HG03095 (cell line): Measurements from ENCODE around the gene RAB4B.
"Not testable (repeated sequence)": the region's sequence is repeated elsewhere in the genome, so short reads cannot be mapped to it uniquely, and the experiment has no call there.

Experiments
- ATAC-seq: cut with Tn5 transposase; IDR thresholded peaks from one replicate; pipeline ENCODE4 v1.9.1; 2021; ENCODE audit warnings: moderate library complexity; ENCODE audit not compliant: unreplicated experiment

RAB4B gene

DNA sequence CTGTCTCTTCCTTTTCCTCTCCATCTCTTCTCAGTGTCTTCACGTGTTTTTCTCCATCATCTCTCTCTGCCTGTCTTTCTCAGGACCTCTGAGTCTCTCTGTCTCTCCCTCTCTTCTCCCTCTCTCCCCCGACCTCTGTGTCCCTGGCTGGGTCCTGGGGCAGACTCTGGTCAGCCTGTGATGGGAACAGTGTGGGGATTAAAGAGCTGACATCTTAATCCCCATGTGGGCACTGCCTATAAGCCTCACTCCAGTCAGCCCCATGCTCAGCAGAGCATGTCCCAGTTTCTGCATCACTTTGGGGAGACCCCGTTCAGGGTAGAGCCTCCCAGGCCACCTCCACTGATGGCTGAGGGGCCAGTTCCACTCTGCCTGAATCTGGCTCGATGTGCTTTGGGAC, 37.2 kb downstream of the RAB4B start:
- no peak for ATAC-seq

DNA sequence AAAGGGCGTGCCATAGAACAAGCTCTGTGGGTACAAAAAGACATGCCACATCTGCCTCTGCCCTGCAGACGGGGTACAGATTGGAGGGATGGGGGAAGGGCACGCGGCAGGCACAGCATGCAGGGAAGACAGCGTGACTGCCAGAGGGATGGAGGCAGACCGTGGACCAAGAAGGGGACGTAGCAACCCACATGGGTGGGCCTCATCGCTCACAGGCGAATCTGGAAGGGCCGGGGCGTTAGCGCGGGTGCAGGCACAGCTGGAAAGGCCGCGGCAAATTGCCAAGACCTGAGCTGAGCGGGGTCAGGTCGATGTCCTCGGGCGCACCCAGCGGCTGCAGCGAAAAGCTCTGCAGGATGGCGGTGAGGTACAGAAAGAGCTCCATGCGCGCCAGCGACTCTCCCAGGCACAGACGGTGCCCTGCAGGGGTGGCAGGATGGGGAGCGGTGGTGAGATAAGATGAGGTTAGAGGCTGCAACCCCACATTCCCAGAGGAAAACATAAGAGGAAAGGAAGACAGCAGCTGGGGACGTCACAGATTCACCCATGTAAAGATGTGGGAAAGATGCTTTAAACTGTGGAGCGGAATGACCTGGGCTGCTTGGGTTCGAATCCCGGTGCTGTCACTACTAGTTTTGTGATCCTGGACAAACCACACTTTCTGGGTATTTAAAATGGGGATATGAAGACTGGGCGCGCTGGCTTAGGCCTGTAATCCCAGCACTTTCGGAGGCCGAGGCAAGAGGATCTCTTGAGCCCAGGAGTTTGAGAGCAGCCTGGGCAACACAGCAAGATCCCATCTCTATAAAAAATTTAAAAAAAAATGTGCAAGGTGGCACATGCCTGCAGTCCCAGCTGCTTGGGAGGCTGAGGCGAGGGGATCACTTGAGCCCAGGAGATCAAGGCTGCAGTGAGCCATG, 40.7 kb downstream of the RAB4B start:
- ATAC-seq: not testable (repeated sequence)

DNA sequence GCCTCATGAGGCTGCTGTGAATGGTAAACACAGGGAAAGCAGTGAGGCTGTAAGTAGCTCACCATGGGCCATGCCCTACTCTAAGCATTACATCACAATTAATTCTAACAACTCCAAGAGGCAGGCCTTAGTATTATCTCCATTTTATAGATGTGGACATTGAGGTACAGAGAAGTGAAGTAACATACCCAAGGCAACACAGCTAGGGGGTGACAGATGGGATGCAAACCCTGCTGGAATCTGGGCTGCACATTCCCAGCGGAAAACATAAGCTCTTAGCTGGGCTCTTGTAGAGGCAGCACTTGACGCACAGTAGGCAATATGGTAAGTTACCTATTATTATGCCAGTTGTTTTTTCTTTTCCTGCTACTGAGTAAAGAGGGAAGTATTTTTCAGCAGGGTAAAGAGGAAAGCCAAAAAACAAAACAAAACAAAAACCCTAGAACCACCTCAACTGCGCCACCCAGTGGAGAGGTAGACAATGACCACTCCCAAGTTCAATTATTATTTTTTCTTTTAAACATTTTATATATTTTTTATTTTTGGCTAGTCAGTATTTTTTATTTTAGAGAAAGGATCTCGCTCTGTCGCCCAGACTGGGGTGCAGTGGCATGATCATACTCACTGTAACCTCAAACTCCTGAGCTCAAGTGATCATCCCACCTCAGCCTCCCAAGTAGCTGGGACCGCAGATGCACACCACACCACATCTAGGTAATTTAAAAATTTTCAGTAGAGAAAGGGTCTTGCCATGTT, 41.6 kb downstream of the RAB4B start:
- not testable (repeated sequence) for ATAC-seq

DNA sequence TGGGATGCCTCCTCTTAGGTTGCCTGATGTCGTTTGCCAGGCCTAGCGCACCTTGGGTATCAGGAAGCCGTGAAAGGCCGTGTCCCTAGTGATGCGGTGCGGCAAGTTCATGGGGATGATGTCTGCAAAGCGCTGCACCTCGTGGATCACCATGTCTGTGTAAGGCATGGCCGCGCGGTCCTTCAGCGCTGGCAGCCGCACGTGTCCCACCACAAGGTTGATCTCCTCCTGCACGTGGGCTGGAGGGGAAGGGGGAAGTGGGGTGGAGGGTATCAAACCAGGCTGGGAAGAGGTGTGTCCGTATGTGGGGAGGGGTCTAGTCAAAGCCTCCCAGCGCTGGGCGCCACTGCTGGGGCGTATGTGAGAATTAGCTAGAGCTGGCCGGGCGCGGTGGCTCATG, 44.1 kb downstream of the RAB4B start:
- no peak for ATAC-seq

DNA sequence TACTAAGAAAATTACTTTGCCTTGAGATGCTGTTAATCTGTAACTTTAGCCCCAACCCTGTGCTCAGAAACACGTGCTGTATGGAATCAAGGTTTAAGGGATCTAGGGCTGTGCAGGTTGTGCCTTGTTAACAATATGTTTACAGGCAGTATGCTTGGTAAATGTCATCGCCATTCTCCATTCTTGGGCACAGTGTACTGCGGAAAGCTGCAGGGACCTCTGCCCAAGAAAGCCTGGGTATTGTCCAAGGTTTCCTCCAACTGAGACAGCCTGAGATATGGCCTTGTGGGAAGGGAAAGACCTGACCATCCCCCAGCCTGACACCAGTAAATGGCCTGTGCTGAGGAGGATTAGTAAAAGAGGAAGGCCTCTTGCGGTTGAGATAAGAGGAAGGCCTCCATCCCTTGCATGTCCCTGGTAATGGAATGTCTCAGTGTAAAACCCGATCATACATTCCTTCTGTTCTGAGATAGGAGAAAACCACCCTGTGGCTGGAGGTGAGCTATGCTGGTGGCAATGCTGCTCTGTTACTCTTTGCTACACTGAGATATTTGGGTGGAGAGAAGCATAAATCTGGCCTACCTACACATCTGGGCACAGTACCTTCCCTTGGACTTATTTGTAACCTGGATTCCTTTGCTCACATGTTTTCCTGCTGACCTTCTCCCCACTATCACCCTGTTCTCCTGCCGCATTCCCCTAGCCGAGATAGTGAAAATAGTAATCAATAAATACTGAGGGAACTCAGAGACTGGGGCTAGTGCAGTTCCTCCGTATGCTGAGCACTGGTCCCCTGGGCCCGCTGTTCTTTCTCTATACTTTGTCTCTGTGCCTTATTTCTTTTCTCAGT, 44.9 kb downstream of the RAB4B start:
- not testable (repeated sequence) for ATAC-seq

DNA sequence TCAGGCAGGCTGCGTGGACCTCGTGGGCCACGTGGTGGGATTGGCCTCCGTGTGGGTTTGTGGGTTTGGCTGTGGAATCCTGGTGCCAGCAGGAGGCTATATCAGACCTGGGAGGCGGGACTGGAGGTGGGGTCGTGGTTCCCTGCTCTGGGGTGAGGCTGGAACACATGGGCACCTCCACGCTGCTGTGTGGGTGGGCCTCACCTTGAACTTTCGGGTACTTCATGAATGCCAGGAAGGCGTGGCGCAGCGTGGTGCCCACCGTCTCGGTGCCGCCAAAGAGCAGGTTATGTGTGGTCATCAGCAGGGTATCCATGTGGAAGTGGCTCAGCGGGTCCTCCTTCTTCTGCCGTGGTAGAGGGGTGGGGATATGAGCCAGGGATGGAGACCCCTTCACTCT, 46.9 kb downstream of the RAB4B start:
- not testable (repeated sequence) for ATAC-seq

DNA sequence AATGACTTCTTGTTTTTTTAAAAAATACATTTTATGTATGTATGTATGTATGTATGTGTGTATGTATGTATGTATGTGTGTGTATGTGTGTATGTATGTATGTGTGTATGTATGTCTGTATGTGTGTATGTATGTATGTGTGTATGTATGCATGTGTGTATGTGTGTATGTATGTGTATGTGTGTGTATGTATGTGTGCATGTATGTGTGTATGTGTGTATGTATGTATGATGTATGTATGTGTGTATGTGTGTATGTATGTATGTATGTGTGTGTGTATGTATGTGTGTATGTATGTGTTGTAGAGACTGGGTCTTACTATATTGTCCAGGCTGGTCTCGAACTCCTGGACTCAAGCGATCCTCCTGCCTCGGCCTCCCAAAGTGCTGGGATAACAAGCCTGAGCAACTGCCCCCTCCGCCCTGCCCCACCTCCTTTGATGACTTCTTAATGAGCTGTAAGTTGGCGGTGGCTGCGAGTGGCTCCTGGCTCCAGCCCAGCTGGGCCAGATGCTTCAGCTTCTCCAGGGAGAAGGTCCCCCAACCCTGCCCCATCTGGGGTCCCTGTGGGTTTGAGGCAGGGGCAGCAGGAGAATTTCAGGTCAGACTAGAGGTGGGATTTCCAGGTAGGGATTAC, 47.5 kb downstream of the RAB4B start:
- ATAC-seq: not testable (repeated sequence)

DNA sequence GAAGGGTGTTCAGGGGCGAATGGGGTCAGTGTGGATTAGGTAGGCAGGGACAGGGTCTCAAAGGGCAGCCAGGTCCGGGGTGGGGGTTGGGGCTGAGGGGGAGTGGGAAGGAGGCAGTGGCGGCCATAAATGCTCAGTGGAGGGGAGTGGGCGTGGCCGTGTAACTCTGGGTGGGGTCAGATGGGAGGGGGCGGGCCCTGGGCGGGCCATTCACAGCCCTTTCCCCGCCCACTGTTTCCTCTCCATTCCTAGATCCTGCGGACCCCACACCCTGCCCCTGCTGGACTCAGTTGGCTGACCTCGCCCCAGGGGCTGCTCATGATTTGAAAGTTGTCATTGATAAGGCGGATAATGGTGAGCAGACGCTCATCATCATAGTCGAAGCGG, 48.3 kb downstream of the RAB4B start:
- not testable (repeated sequence) for ATAC-seq

DNA sequence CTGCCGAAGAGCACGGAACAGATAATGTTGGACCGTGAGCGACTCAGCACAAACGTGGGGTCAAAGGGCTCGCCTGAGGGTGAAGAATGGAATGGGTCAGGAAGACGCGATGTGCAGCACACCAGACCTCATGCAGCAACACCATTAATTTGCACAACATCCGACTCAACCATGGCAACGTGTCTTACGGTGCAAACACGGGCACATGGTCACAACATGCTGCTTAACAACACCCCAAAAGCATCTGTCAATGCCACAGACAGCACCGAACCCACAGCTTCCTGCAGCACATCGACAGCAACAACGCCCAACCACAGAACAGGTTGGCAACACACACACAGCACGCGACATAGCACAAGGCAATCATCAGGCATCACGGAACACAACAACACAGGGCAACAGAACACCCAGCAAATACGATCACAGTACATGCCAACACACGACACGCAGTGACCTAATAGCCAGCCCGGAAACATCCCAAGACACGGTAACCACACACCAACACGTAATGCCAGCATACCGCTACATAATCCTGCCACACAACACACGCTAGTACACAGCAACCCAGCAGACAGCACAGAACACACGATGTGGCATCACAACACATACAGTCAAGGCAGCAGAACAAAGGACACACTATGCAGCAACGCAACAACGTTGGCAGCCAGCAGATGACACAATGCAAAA, 48.8 kb downstream of the RAB4B start:
- not testable (repeated sequence) for ATAC-seq

DNA sequence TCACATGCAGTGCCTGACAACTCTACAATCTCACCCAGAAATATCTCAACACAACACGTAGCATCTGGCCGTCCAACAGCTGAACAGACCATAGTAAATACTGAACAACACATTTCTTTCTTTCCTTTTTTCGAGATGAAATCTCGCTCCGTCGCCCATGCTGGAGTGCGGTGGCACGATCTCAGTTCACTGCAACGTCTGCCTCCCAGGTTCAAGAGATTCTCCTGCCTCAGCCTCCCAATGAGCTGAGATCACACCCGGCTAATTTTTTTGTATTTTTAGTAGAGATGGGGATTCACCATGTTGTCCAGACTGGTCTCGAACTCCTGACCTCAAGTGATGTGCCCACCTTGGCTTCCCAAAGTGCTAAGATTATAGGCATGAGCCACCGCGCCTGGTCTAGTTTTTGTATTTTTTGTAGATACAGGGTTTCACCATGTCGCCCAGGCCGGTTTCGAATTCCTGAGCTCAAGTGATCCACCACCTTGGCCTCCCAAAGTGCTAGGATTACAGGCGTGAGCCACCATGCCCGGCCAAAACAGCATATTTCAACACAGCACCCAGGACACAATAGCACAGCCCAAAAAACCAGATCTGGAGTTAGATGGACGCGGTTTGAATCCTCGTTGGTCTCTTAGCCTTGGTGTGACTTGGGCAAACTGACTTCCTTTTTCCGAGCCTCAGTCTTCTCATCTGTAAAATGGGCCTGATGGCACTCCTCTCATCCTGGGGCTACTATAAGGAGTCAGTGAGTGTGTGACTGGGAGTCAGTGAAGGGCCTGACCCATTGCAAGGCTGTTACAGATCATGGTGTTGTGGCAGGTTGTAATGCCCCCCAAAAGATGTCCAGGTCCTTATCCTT, 49.6 kb downstream of the RAB4B start:
- no peak for ATAC-seq

DNA sequence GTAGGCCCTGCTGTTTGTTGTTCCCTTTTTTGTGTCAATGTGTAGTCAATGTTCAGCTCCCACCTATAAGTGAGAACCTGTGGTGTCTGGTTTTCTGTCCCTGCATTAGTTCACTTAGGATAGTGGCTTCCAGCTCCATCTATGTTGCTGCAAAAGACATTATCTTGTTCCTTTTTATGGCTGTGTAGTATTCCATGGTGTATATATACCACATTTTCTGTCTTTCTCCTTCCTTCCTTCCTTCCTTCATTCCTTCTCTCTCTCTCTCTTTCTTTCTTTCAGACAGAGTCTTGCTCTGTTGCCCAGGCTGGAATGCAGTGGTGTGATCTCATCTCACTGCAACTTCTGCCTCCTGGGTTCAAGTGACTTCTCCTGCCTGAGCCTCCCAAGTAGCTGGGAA, 51.2 kb downstream of the RAB4B start:
- ATAC-seq: no peak

DNA sequence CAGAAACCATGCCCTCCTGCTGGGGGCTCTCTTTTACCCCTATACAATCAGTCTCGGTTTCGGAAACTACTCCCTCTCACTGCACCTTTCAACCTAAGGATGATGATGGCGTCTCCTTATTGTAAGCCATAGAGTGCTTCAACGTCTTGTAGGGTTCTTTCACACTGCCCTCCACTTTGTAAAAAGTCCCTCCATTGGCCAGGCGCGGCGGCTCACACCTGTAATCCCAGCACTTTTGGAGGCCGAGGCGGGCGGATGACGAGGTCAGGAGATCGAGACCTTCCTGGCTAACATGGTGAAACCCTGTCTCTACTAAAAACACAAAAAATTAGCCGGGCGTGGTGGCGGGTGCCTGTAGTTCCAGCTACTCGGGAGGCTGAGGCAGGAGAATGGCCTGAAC, 52.7 kb downstream of the RAB4B start:
- not testable (repeated sequence) for ATAC-seq

DNA sequence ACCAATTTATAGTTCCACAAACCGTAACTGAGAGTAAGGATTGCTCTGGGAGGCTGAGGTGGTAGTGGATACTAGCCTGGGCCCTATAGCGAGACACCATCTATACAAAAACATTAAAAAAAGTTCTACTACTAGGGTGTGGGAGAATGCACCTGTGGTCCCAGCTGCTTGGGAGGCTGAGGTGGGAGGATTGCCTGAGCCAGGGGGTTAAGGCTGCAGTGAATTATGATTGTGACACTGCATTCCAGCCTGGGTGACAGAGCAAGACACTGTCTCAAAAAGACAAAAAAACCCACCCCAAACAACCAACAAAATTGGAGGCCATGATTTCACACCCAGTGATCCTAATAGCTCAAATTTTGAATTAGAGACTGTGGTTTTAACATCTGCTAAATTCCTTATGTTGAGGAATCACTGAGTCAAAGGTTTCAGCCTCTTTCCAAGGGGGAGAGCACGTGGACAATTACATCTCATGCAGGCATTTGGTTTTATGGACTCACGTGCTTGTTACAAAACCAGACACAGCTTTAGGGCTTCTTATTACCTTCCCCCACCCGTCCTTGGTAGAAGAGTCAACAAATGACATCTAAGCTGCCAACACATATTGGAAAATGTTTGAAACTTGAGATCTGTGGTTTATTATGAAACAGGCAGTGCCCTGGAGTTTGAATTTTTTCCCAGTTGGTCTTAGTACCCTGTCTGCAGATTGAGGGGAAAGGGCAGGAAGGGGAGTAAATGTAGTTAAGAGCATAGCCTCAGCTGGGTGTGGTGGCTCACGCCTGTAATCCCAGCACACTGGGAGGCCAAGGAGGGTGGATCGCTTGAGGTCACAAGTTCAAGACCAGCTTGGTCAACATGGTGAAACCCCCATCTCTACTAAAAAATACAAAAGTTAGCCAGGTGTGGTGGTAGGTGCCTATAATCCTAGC, 53.7 kb downstream of the RAB4B start:
- no peak for ATAC-seq

DNA sequence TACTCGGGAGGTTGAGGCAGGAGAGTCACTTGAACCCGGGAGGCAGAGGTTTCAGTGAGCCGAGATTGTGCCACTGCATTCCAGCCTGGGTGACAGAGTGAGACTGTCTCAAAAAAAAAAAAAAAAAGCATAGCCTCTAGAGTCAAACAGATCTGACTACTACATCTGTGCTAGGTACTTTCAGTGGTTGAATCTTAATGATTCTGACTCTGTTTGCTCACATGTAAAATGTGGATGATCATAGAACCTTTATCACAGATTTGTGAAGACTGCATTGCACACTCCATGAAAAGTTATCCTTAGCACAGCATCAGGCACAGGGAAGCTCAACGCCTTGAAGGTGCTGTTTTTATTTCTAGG, 54.4 kb downstream of the RAB4B start:
- ATAC-seq: not testable (repeated sequence)

DNA sequence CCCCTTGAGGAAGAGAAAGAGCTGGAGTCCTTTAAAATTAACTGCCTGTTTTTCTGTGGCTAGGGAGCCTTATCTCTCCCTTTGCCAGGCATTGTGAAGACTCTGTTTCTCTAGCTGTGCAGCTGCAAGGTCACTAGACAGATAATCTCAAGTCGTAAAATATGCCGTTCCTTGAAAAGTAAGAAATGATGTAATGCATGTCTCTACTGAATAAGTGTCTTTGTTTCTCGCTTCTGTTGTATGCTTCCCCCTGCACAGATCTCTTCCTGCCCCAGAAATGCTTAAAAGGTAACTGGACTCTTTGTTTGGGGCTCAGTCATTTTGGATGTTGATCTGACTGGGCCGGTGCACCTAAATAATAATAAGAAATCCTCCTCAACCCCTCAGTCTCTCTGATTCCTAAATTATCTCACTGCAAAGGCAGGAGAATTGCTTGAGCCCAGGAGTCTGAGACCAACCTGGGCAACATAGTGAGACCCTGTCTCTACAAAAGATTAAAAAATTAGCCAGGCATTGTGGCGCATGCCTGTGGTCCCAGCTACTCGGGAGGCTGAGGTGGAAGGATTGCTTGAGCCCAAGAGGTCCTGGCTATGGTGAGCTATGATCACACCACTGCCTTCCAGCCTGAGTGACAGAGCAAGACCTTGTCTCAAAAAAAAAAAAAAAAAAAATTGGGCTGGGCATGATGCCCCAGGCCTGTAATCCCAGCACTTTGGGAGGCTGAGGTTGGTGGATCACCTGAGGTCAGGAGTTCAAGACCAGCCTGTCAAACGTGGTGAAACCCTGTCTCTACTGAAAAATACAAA, 55.9 kb downstream of the RAB4B start:
- ATAC-seq: not testable (repeated sequence)

DNA sequence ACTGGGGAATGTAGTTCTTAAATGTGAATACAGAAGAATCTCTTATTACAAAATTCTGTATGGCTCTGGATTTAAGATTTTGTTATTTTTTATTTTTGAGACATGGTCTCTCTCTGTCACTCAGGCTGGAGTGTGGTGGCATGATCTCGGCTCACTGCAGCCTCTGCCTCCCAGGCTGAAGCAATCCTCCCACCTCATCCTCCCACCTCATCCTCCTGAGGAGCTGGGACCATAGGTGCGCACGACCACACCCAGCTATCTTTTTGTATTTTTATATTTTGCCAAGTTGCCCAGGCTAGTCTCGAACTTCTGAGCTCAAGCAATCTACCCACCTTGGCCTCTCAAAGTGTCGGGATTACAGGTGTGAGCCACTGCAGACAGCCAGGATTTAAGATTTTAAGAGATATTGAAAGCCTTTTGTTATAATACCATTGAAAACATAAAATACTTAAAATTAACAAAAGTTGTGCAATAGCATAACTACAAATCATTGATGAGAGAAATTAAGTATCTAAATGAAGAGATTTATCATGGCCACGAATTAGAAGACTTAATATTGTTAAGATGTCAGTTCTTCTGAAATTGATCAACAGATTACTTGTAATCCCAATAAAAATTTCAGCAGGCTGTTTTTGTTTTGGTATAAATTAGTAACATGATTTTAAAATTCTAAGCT, 58.8 kb downstream of the RAB4B start:
- no peak for ATAC-seq

DNA sequence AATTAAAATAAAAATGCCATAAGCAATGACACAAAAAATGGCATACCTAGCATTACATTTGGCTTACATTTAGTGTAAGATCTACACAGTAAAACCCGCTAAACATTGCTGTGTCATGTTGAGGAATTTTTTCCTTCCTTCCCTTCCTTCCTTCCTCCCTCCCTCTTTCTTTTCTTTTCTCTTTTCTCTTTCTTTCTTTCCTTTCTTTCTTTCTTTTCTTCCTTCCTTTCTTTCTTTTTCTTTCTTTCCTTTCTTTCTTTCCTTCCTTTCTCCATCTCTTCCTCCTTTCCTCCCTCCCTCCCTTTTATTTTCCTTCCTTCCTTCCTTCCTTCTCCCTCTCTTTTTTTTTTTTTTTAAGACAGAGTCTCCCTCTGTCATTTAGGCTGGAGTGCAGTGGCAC, 60.4 kb downstream of the RAB4B start:
- ATAC-seq: not testable (repeated sequence)
